Heart left ventricle (tissue), 13 donors: ENCODE measurements around the gene TUBA1A.

Source experiments
- CTCF ChIP-seq, 12 donors: fragments of 200-600 bp; sonication (generic) in 4 of 12; IDR thresholded peaks; one replicate each; pipeline versions ENCODE4 v1.5.0 to v1.8.0; 2018 to 2022; ENCODE audit warnings: antibody characterized with exemption in 12 of 12, mild to moderate bottlenecking in 5 of 12
- POLR2A ChIP-seq, 2 donors: fragments of 450-650 bp; IDR thresholded peaks; one replicate each; pipeline ENCODE4 v1.6.1; 2017; ENCODE audit warnings: antibody characterized with exemption in 2 of 2, mild to moderate bottlenecking in 2 of 2, moderate library complexity in 2 of 2
- donor health status: ischemic (EF 13 %, LVEDD 7.1; RV severe dilation, severe dysfunction).
- donor health status: DM: no; HTN: yes; CAD: no.
- donor health status: DM: no; HTN: no; CAD: no.
- donor health status: ischemic (EF 25% LVEDD 6.9; RV normal size, moderate dysfunction).
- donor health status: ischemic (EF 25% LVEDD 5.7; RV mildly dilated, moderate dysfunction).
- donor health status: ischemic (EF 35%, LVEDD 5.7; RV mildly dilated, moderate dysfunction).
- donor health status: nonischemic (EF 11% LVEDD 7.7; RV severe dilation, severe dysfunction).
- donor health status: DM: yes; HTN: yes; CAD: no.
- donor health status: PGD.
- donor health status: ischemic (EF 29% LVEDD 5.4; RV normal size, mild dysfunction).
- donor health status: nonischemic (EF 23%, LVEDD 6.1; RV moderate dilation, normal function).

- TF ChIP-seq CTCF (IDR thresholded peaks at IDR 0.05) (no peak), POLR2A (IDR thresholded peaks at IDR 0.05) (no peak)
These were observed 27.6 kb downstream of the TUBA1A start for GRCh38 chr12:49161092-49161795.
